ENCODE measurements around the gene MEPCE. TPM values are rescaled to one million over a fixed set of nuclear protein-coding genes. Genes with fewer than 3 reads are reported as not detected.

MEPCE gene
- total RNA-seq, 2 donors from 2014 or later: 32.9 to 48.0 TPM

- H3K27me3 Mint-ChIP-seq (ENCODE audit: insufficient read depth): peaks cover 16% of the 10 kb centered on the region
- H3K4me1 Mint-ChIP-seq: peaks cover 31% of the 10 kb centered on the region
- H3K27me3 ChIP-seq (ENCODE audit: control insufficient read depth, insufficient read depth, low read length, poor library complexity, severe bottlenecking): no peaks in the 10 kb centered on the region
- peak overlapping the region; percentile 97 for H3K4me3 ChIP-seq (ENCODE audit: low read length)
- WGBS, 2 experiments (ENCODE audit: insufficient coverage in 1 of 2, insufficient read length in 1 of 2): 0% methylated on average over 15 to 40 of the region's 40 CpGs
- TF ChIP-seq CTCF (conservative IDR thresholded peaks at IDR 0.05): peak; percentile 33
- peak overlapping the region; percentile 100 for H3K27ac Mint-ChIP-seq
- H3K36me3 ChIP-seq (ENCODE audit: control insufficient read depth, insufficient read depth, low read length): peaks cover 33% of the 10 kb centered on the region
- H3K9me3 Mint-ChIP-seq: peaks cover 7% of the 10 kb centered on the region
- DNase-seq: peak; percentile 100
- peak overlapping the region; percentile 89 for H3K4me3 Mint-ChIP-seq
- H3K4me1 ChIP-seq (ENCODE audit: control insufficient read depth, insufficient read depth, low read length): peaks cover 24% of the 10 kb centered on the region
- H3K36me3 Mint-ChIP-seq (ENCODE audit: low read depth): peaks cover 28% of the 10 kb centered on the region
- H3K9ac ChIP-seq (ENCODE audit: extremely low read depth, low read length, poor library complexity, severe bottlenecking): peak overlapping the region; percentile 94
- H3K9me3 ChIP-seq (ENCODE audit: control insufficient read depth, low read length): no peaks in the 10 kb centered on the region
- peak overlapping the region; percentile 100 for H3K27ac ChIP-seq (ENCODE audit: low read depth, low read length)
Measured at GRCh38 chr7:100428967-100429636, 529 bp upstream of the MEPCE start.

GRCh38 chr7:100430493-100431285, 1.1 kb downstream of the MEPCE start:
- Histone ChIP-seq H3K27ac (ENCODE audit: low read depth, low read length) (peak overlapping the region; percentile 100), H3K4me3 (ENCODE audit: low read length) (peak overlapping the region; percentile 97), H3K9ac (ENCODE audit: extremely low read depth, low read length, poor library complexity, severe bottlenecking) (peak overlapping the region; percentile 94), H3K36me3 (ENCODE audit: control insufficient read depth, insufficient read depth, low read length) (peaks cover 42% of the 10 kb centered on the region), H3K27me3 (ENCODE audit: control insufficient read depth, insufficient read depth, low read length, poor library complexity, severe bottlenecking) (no peaks in the 10 kb centered on the region), H3K4me1 (ENCODE audit: control insufficient read depth, insufficient read depth, low read length) (peaks cover 24% of the 10 kb centered on the region), H3K9me3 (ENCODE audit: control insufficient read depth, low read length) (no peaks in the 10 kb centered on the region)
- peaks cover 7% of the 10 kb centered on the region for H3K9me3 Mint-ChIP-seq
- DNase-seq: peak; percentile 58
- no peak for TF ChIP-seq CTCF (conservative IDR thresholded peaks at IDR 0.05)
- H3K27ac Mint-ChIP-seq: peak overlapping the region; percentile 91
- H3K4me1 Mint-ChIP-seq: peaks cover 43% of the 10 kb centered on the region
- H3K36me3 Mint-ChIP-seq (ENCODE audit: low read depth): peaks cover 38% of the 10 kb centered on the region
- peak overlapping the region; percentile 89 for H3K4me3 Mint-ChIP-seq
- H3K27me3 Mint-ChIP-seq (ENCODE audit: insufficient read depth): peaks cover 16% of the 10 kb centered on the region
- 51 to 61% methylated on average over 9 to 31 of the region's 31 CpGs for WGBS, 2 experiments (ENCODE audit: insufficient coverage in 1 of 2, insufficient read length in 1 of 2)

- no peak for TF ChIP-seq CTCF (conservative IDR thresholded peaks at IDR 0.05)
- peaks cover 43% of the 10 kb centered on the region for H3K4me1 Mint-ChIP-seq
- H3K36me3 ChIP-seq (ENCODE audit: control insufficient read depth, insufficient read depth, low read length): peaks cover 42% of the 10 kb centered on the region
- peaks cover 24% of the 10 kb centered on the region for H3K4me1 ChIP-seq (ENCODE audit: control insufficient read depth, insufficient read depth, low read length)
- H3K36me3 Mint-ChIP-seq (ENCODE audit: low read depth): peaks cover 38% of the 10 kb centered on the region
- peak overlapping the region; percentile 89 for H3K4me3 Mint-ChIP-seq
- H3K27me3 ChIP-seq (ENCODE audit: control insufficient read depth, insufficient read depth, low read length, poor library complexity, severe bottlenecking): no peaks in the 10 kb centered on the region
- peak; percentile 49 for DNase-seq
- H3K9me3 Mint-ChIP-seq: peaks cover 7% of the 10 kb centered on the region
- H3K27ac ChIP-seq (ENCODE audit: low read depth, low read length): peak overlapping the region; percentile 4
- no peaks in the 10 kb centered on the region for H3K9me3 ChIP-seq (ENCODE audit: control insufficient read depth, low read length)
- WGBS, 2 experiments (ENCODE audit: insufficient coverage in 1 of 2, insufficient read length in 1 of 2): 93 to 96% methylated on average over 13 to 23 of the region's 23 CpGs
- H3K4me3 ChIP-seq (ENCODE audit: low read length): peak overlapping the region; percentile 97
- H3K27me3 Mint-ChIP-seq (ENCODE audit: insufficient read depth): peaks cover 12% of the 10 kb centered on the region
- peak overlapping the region; percentile 94 for H3K9ac ChIP-seq (ENCODE audit: extremely low read depth, low read length, poor library complexity, severe bottlenecking)
- H3K27ac Mint-ChIP-seq: peak overlapping the region; percentile 93
Measured at GRCh38 chr7:100431286-100431735, 1.7 kb downstream of the MEPCE start.

Data from endodermal cell (in vitro differentiated cells).